Measurements from ENCODE around the gene SMG1.
"Not testable (repeated sequence)": the region's sequence is repeated elsewhere in the genome, so short reads cannot be mapped to it uniquely, and the experiment has no call there.

The SMG1 gene

GRCh38 chr16:18901194-18901593 lies 25.0 kb downstream of the SMG1 start:
- H3K4me3 ChIP-seq (ENCODE audit: control insufficient read depth in 1 of 7, extremely low read depth in 1 of 7, insufficient read depth in 4 of 7, low read depth in 2 of 7, low read length in 6 of 7); CTCF ChIA-PET; H3K9me3 ChIP-seq (ENCODE audit: control extremely low read depth in 1 of 5, control insufficient read depth in 4 of 5, insufficient read depth in 2 of 5, low read depth in 1 of 5, low read length in 4 of 5); H3K27ac ChIP-seq (ENCODE audit: insufficient read depth in 1 of 2, low read depth in 1 of 2, low read length in 2 of 2, poor library complexity in 1 of 2, severe bottlenecking in 2 of 2); POLR2A ChIA-PET; H3K36me3 ChIP-seq (ENCODE audit: control insufficient read depth in 4 of 4, insufficient read depth in 4 of 4, low read length in 3 of 4); H3K4me1 ChIP-seq (ENCODE audit: control extremely low read depth in 1 of 4, control insufficient read depth in 4 of 4, insufficient read depth in 4 of 4, low read length in 3 of 4); H3K27me3 ChIP-seq (replicated peaks in 2 of 5; ENCODE audit: control insufficient read depth in 4 of 5, insufficient read depth in 5 of 5, low read length in 4 of 5); DNase-seq: not testable (repeated sequence)
- no CpG with 5 or more reads among the region's 1 CpG for WGBS (ENCODE audit: insufficient coverage)

- H3K27me3 ChIP-seq (replicated peaks in 2 of 5; ENCODE audit: control insufficient read depth in 4 of 5, insufficient read depth in 5 of 5, low read length in 4 of 5); DNase-seq; H3K4me3 ChIP-seq (ENCODE audit: control insufficient read depth in 1 of 7, extremely low read depth in 1 of 7, insufficient read depth in 4 of 7, low read depth in 2 of 7, low read length in 6 of 7); H3K9me3 ChIP-seq (ENCODE audit: control extremely low read depth in 1 of 5, control insufficient read depth in 4 of 5, insufficient read depth in 2 of 5, low read depth in 1 of 5, low read length in 4 of 5); H3K27ac ChIP-seq (ENCODE audit: insufficient read depth in 1 of 2, low read depth in 1 of 2, low read length in 2 of 2, poor library complexity in 1 of 2, severe bottlenecking in 2 of 2); H3K4me1 ChIP-seq (ENCODE audit: control extremely low read depth in 1 of 4, control insufficient read depth in 4 of 4, insufficient read depth in 4 of 4, low read length in 3 of 4); POLR2A ChIA-PET; CTCF ChIA-PET: not testable (repeated sequence)
- H3K36me3 ChIP-seq (ENCODE audit: control insufficient read depth in 4 of 4, insufficient read depth in 4 of 4, low read length in 3 of 4), result peaks cover 0 to 22% (median 5%) of the 10 kb centered on the region in 4 experiments
- 90% methylated on average over 2 of the region's 2 CpGs for WGBS (ENCODE audit: insufficient coverage)
Observed at GRCh38 chr16:18884456-18884855, 41.8 kb downstream of the SMG1 start.

GRCh38 chr16:18877734-18878133 lies 48.5 kb downstream of the SMG1 start:
- no CpG with 5 or more reads among the region's 4 CpGs for WGBS (ENCODE audit: insufficient coverage)
- H3K27me3 ChIP-seq (replicated peaks in 2 of 5; ENCODE audit: control insufficient read depth in 4 of 5, insufficient read depth in 5 of 5, low read length in 4 of 5); H3K4me3 ChIP-seq (ENCODE audit: control insufficient read depth in 1 of 7, extremely low read depth in 1 of 7, insufficient read depth in 4 of 7, low read depth in 2 of 7, low read length in 6 of 7); CTCF ChIA-PET; H3K27ac ChIP-seq (ENCODE audit: insufficient read depth in 1 of 2, low read depth in 1 of 2, low read length in 2 of 2, poor library complexity in 1 of 2, severe bottlenecking in 2 of 2); POLR2A ChIA-PET; DNase-seq; H3K4me1 ChIP-seq (ENCODE audit: control extremely low read depth in 1 of 4, control insufficient read depth in 4 of 4, insufficient read depth in 4 of 4, low read length in 3 of 4); H3K9me3 ChIP-seq (ENCODE audit: control extremely low read depth in 1 of 5, control insufficient read depth in 4 of 5, insufficient read depth in 2 of 5, low read depth in 1 of 5, low read length in 4 of 5): not testable (repeated sequence)
- H3K36me3 ChIP-seq (ENCODE audit: control insufficient read depth in 4 of 4, insufficient read depth in 4 of 4, low read length in 3 of 4), result peaks cover 0 to 22% (median 10%) of the 10 kb centered on the region in 4 experiments

- H3K4me1 ChIP-seq (ENCODE audit: control extremely low read depth in 1 of 4, control insufficient read depth in 4 of 4, insufficient read depth in 4 of 4, low read length in 3 of 4); DNase-seq; H3K27ac ChIP-seq (ENCODE audit: insufficient read depth in 1 of 2, low read depth in 1 of 2, low read length in 2 of 2, poor library complexity in 1 of 2, severe bottlenecking in 2 of 2); H3K9me3 ChIP-seq (ENCODE audit: control extremely low read depth in 1 of 5, control insufficient read depth in 4 of 5, insufficient read depth in 2 of 5, low read depth in 1 of 5, low read length in 4 of 5); H3K27me3 ChIP-seq (replicated peaks in 2 of 5; ENCODE audit: control insufficient read depth in 4 of 5, insufficient read depth in 5 of 5, low read length in 4 of 5); POLR2A ChIA-PET; H3K4me3 ChIP-seq (ENCODE audit: control insufficient read depth in 1 of 7, extremely low read depth in 1 of 7, insufficient read depth in 4 of 7, low read depth in 2 of 7, low read length in 6 of 7); CTCF ChIA-PET: not testable (repeated sequence)
- peaks cover 0 to 20% (median 10%) of the 10 kb centered on the region in 4 experiments for H3K36me3 ChIP-seq (ENCODE audit: control insufficient read depth in 4 of 4, insufficient read depth in 4 of 4, low read length in 3 of 4)
- WGBS (ENCODE audit: insufficient coverage), result 90% methylated on average over 3 of the region's 4 CpGs
Observed at GRCh38 chr16:18877259-18877658, 48.9 kb downstream of the SMG1 start.

- DNase-seq, CTCF ChIA-PET: not testable (repeated sequence)
- no CpG with 5 or more reads among the region's 5 CpGs for WGBS (ENCODE audit: insufficient coverage)
Observed at GRCh38 chr16:18876301-18876700, 49.9 kb downstream of the SMG1 start.

GRCh38 chr16:18869043-18869771 lies 57.0 kb downstream of the SMG1 start:
- CTCF ChIA-PET; H3K27me3 ChIP-seq (replicated peaks in 2 of 5; ENCODE audit: control insufficient read depth in 4 of 5, insufficient read depth in 5 of 5, low read length in 4 of 5); H3K4me3 ChIP-seq (ENCODE audit: control insufficient read depth in 1 of 7, extremely low read depth in 1 of 7, insufficient read depth in 4 of 7, low read depth in 2 of 7, low read length in 6 of 7); H3K9me3 ChIP-seq (ENCODE audit: control extremely low read depth in 1 of 5, control insufficient read depth in 4 of 5, insufficient read depth in 2 of 5, low read depth in 1 of 5, low read length in 4 of 5); POLR2A ChIA-PET; DNase-seq; H3K27ac ChIP-seq (ENCODE audit: insufficient read depth in 1 of 2, low read depth in 1 of 2, low read length in 2 of 2, poor library complexity in 1 of 2, severe bottlenecking in 2 of 2); H3K4me1 ChIP-seq (ENCODE audit: control extremely low read depth in 1 of 4, control insufficient read depth in 4 of 4, insufficient read depth in 4 of 4, low read length in 3 of 4): not testable (repeated sequence)
- 80% methylated on average over 1 of the region's 2 CpGs for WGBS (ENCODE audit: insufficient coverage)
- peaks cover 3 to 29% (median 8%) of the 10 kb centered on the region in 4 experiments for H3K36me3 ChIP-seq (ENCODE audit: control insufficient read depth in 4 of 4, insufficient read depth in 4 of 4, low read length in 3 of 4)

More at GRCh38 chr16:18876301-18876700, 49.9 kb downstream of the SMG1 start:
- H3K27me3 ChIP-seq (replicated peaks in 2 of 5; ENCODE audit: control insufficient read depth in 4 of 5, insufficient read depth in 5 of 5, low read length in 4 of 5); H3K4me1 ChIP-seq (ENCODE audit: control extremely low read depth in 1 of 4, control insufficient read depth in 4 of 4, insufficient read depth in 4 of 4, low read length in 3 of 4); POLR2A ChIA-PET; H3K9me3 ChIP-seq (ENCODE audit: control extremely low read depth in 1 of 5, control insufficient read depth in 4 of 5, insufficient read depth in 2 of 5, low read depth in 1 of 5, low read length in 4 of 5); H3K27ac ChIP-seq (ENCODE audit: insufficient read depth in 1 of 2, low read depth in 1 of 2, low read length in 2 of 2, poor library complexity in 1 of 2, severe bottlenecking in 2 of 2); H3K4me3 ChIP-seq (ENCODE audit: control insufficient read depth in 1 of 7, extremely low read depth in 1 of 7, insufficient read depth in 4 of 7, low read depth in 2 of 7, low read length in 6 of 7): not testable (repeated sequence)
- H3K36me3 ChIP-seq (ENCODE audit: control insufficient read depth in 4 of 4, insufficient read depth in 4 of 4, low read length in 3 of 4), result peaks cover 0 to 13% (median 8%) of the 10 kb centered on the region in 4 experiments

GRCh38 chr16:18866277-18866823 lies 59.9 kb downstream of the SMG1 start:
- H3K27me3 ChIP-seq (replicated peaks in 2 of 5; ENCODE audit: control insufficient read depth in 4 of 5, insufficient read depth in 5 of 5, low read length in 4 of 5); H3K4me1 ChIP-seq (ENCODE audit: control extremely low read depth in 1 of 4, control insufficient read depth in 4 of 4, insufficient read depth in 4 of 4, low read length in 3 of 4); H3K27ac ChIP-seq (ENCODE audit: insufficient read depth in 1 of 2, low read depth in 1 of 2, low read length in 2 of 2, poor library complexity in 1 of 2, severe bottlenecking in 2 of 2); H3K9me3 ChIP-seq (ENCODE audit: control extremely low read depth in 1 of 5, control insufficient read depth in 4 of 5, insufficient read depth in 2 of 5, low read depth in 1 of 5, low read length in 4 of 5); H3K4me3 ChIP-seq (ENCODE audit: control insufficient read depth in 1 of 7, extremely low read depth in 1 of 7, insufficient read depth in 4 of 7, low read depth in 2 of 7, low read length in 6 of 7); POLR2A ChIA-PET; DNase-seq; CTCF ChIA-PET: not testable (repeated sequence)
- WGBS (ENCODE audit: insufficient coverage), result no CpG with 5 or more reads among the region's 2 CpGs
- H3K36me3 ChIP-seq (ENCODE audit: control insufficient read depth in 4 of 4, insufficient read depth in 4 of 4, low read length in 3 of 4), result peaks cover 3 to 33% (median 5%) of the 10 kb centered on the region in 4 experiments

All from common myeloid progenitor, CD34-positive (primary cell).